ENCODE results near the gene SPATA3.
"Not testable (repeated sequence)": the region's sequence is repeated elsewhere in the genome, so short reads cannot be mapped to it uniquely, and the experiment has no call there.

Gene SPATA3

GRCh38 chr2:230995821-230996220 lies at the start of gene SPATA3:
Gene SPATA3, plus strand, starts transcription at chr2:230996121. Its CDS starts 113 bp downstream, at chr2:230996234.
- no peak for DNase-seq

- no peak for DNase-seq
These were observed 49.3 kb upstream of the SPATA3 start for GRCh38 chr2:230946429-230947234.

- DNase-seq = no peak
These were observed 48.7 kb upstream of the SPATA3 start for GRCh38 chr2:230947235-230947576.

GRCh38 chr2:230947908-230948365 lies 48.0 kb upstream of the SPATA3 start:
- no peak for DNase-seq

- no peak for DNase-seq
These were observed 45.7 kb upstream of the SPATA3 start for GRCh38 chr2:230949966-230950873.

- DNase-seq = no peak
These were observed 45.0 kb upstream of the SPATA3 start for GRCh38 chr2:230950874-230951339.

- no peak for DNase-seq
These were observed 44.5 kb upstream of the SPATA3 start for GRCh38 chr2:230951396-230951795.

GRCh38 chr2:230952226-230952956 lies 43.5 kb upstream of the SPATA3 start:
- DNase-seq = no peak

- no peak for DNase-seq
These were observed 42.1 kb upstream of the SPATA3 start for GRCh38 chr2:230953845-230954244.

GRCh38 chr2:230954746-230955145 lies 41.2 kb upstream of the SPATA3 start:
- no peak for DNase-seq

GRCh38 chr2:230955163-230955737 lies 40.7 kb upstream of the SPATA3 start:
- no peak for DNase-seq

- peak; percentile 14 for DNase-seq
These were observed 38.8 kb upstream of the SPATA3 start for GRCh38 chr2:230956827-230957755.

GRCh38 chr2:230957756-230958391 lies 38.0 kb upstream of the SPATA3 start:
- DNase-seq = no peak

GRCh38 chr2:230958820-230959756 lies 36.8 kb upstream of the SPATA3 start:
- no peak for DNase-seq

GRCh38 chr2:230960026-230960425 lies 35.9 kb upstream of the SPATA3 start:
- no peak for DNase-seq

GRCh38 chr2:230961091-230961491 lies 34.8 kb upstream of the SPATA3 start:
- DNase-seq = no peak

GRCh38 chr2:230964136-230964730 lies 31.7 kb upstream of the SPATA3 start:
- DNase-seq = no peak

- DNase-seq = no peak
These were observed 28.8 kb upstream of the SPATA3 start for GRCh38 chr2:230967113-230967512.

GRCh38 chr2:230968314-230968713 lies 27.6 kb upstream of the SPATA3 start:
- DNase-seq = not testable (repeated sequence)

Data from NCI-H1048 (cell line).